ENCODE data around the gene CCDC192.
"Not testable (repeated sequence)": the region's sequence is repeated elsewhere in the genome, so short reads cannot be mapped to it uniquely, and the experiment has no call there.

Gene CCDC192

DNA sequence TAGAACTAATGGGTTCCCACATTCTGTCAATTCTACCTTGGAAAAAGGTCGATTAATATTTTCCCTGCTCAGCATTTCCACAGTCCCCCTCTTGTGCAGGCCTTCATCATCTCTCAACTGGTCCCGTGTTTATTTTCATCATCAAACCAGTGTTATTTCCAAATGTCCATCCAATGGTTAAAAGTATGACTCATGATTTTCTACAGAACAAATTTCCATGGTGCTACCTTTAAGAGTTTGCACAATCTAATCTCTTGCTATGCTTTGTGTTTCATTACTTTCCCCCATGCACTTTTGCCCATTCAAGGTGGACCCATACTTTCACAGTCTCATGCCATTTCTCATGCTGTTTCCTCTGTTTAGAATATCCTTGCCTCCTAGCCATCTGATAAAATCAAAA, 143.7 kb downstream of the CCDC192 start:
- no peak for DNase-seq (ENCODE audit: low spot score)
- TF ChIP-seq CTCF (IDR thresholded peaks at IDR 0.05; ENCODE audit: extremely low read depth, missing control alignments) = no peak

DNA sequence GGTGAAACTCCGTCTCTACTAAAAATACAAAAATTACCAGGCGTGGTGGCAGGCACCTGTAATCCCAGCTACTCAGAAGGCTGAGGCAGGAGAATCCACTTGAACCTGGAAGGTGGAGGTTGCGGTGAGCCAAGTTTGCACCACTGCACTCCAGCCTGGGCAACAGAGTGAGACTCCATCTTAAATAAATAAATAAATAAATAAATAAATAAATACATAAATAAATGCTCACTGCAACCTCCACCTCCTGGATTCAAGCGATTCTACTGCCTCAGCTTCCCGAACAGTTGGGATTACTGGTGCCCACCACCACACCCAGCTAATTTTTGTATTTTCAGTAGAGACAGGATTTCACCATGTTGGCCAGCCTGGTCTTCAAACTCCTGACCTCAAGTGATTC, 144.4 kb downstream of the CCDC192 start:
- not testable (repeated sequence) for DNase-seq (ENCODE audit: low spot score)

DNA sequence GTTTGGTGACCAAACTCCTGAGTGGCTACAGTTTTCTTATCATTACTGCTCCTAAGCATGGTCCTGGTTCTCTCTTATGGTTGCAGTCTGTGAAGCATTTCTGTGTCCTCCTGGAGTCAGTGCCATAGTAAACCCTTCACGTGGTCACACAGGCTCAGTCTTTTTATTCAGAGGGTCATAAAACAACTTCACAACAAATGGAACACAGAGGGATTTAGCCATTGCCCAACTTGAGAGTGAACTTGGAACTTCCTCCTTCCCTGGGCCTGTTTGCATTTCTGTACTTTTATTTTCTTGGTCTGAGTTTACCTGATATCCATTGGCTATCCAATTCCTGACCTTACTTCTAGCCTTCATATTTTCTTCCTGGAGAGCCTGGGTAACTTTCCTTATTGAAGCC, 144.9 kb downstream of the CCDC192 start:
- DNase-seq (ENCODE audit: low spot score) = no peak

DNA sequence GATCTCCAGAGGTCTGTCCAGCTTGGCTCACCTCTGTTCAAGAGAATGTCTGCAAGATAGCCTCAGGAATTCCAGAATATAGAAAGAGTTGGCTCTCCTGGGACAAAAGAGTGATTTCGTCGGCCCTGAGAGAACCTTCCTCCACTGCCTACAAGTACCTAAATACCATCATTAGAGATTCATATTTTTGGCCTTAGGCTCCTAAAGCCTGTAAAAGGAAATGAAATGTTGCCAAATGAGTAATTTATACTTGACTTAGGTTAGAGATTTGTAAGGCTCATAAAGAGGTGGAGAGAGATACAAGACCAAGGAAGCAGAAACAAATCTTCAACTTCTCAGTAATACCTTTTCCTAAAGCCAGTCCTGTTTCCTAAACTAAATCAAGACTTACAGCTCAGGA, 146.2 kb downstream of the CCDC192 start:
- DNase-seq (ENCODE audit: low spot score) = no peak
- no peak for TF ChIP-seq CTCF (IDR thresholded peaks at IDR 0.05; ENCODE audit: extremely low read depth, missing control alignments)

More for the DNA sequence above, 144.9 kb downstream of the CCDC192 start:
- TF ChIP-seq CTCF (IDR thresholded peaks at IDR 0.05; ENCODE audit: extremely low read depth, missing control alignments) = no peak

DNA sequence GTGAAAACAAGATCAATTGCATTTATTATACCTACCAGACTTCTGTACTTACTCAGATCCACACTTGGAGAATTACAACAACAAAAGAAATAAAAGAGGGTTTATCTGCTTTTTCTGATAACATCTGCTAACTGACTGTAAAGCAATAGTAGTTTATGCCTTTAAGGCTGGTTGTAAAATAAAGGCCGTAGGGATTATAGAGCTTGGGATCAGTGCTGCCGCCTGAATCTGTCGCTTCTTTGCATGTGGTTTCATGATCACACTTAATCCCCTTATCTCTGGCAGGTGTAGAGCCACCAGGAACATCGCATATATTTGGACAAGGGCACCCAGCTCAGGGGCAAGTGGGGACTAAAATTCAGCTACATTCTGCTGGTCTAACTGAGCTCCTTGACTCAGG, 146.7 kb downstream of the CCDC192 start:
- no peak for TF ChIP-seq CTCF (IDR thresholded peaks at IDR 0.05; ENCODE audit: extremely low read depth, missing control alignments)
- no peak for DNase-seq (ENCODE audit: low spot score)

GRCh38 chr5:127851964-127852363, 148.8 kb downstream of the CCDC192 start:
- DNase-seq (ENCODE audit: low spot score) = no peak
- no peak for TF ChIP-seq CTCF (IDR thresholded peaks at IDR 0.05; ENCODE audit: extremely low read depth, missing control alignments)

DNA sequence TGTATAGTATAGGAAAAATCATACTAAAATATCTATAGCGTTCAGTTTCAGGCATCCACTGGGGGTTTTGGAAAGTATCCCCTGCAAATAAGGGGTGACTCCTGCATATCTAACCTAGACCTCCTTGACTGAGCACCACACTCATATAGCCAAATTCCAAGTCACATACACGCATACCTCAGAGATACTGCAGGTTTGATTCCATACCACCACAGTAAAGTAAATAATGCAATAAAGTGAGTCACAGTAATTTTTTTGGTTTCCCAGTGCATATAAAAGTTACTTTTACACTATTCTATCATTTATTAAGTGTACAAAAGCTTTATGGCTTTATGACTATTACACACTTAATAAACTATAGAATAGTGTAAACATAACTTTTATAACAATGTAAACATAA, 151.3 kb downstream of the CCDC192 start:
- no peak for TF ChIP-seq CTCF (IDR thresholded peaks at IDR 0.05; ENCODE audit: extremely low read depth, missing control alignments)

GRCh38 chr5:127856292-127856691, 153.1 kb downstream of the CCDC192 start:
- no peak for TF ChIP-seq CTCF (IDR thresholded peaks at IDR 0.05; ENCODE audit: extremely low read depth, missing control alignments)
- no peak for DNase-seq (ENCODE audit: low spot score)

More for the DNA sequence above, 151.3 kb downstream of the CCDC192 start:
- no peak for DNase-seq (ENCODE audit: low spot score)
